ENCODE results near the gene DNAH10. TPM values are rescaled to one million over a fixed set of nuclear protein-coding genes. Genes with fewer than 3 reads are reported as not detected.

Gene DNAH10
- total and polyA plus RNA-seq, 9 donors, result 0.05 to 20.2 (median 0.72) TPM

DNA sequence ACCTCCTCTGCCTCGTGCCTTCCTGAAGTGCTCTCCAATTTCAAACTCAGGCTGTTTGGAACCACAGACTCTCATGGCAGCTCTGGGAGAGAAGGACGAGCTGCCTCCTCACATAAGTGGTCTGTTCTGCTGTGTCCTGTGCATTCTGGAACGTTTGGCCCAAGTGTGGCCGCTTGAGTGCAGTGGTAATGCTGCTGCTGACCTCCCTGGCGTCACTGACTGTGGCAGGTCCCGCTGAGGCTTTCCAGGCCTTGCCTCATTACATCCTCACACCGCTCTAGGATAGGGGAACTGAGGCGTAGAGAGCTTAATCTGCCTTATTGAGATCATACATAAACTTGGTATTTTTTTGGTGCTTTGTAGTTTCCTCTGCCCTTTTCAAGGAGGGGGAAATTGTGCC lies 196.4 kb downstream of the DNAH10 start:
- WGBS, 3 donors, result 83 to 92% (median 87%) methylated on average over 8 of the region's 8 CpGs
- Histone ChIP-seq H3K27me3 (no peaks in the 10 kb centered on the region), H3K27ac (no peak overlapping the region), H3K4me3 (no peak overlapping the region), H3K9me3 (no peaks in the 10 kb centered on the region), H3K4me1 (ENCODE audit: insufficient read depth) (peaks cover 2% of the 10 kb centered on the region), H3K36me3 (no peaks in the 10 kb centered on the region)
- intact Hi-C loops (cut with DNase I), result no loop called here
- no peak for DNase-seq
- TF ChIP-seq EP300 (IDR thresholded peaks at IDR 0.05), result no peak
- TF ChIP-seq POLR2A (IDR thresholded peaks at IDR 0.05), result no peak
- TF ChIP-seq, protein P1, sequence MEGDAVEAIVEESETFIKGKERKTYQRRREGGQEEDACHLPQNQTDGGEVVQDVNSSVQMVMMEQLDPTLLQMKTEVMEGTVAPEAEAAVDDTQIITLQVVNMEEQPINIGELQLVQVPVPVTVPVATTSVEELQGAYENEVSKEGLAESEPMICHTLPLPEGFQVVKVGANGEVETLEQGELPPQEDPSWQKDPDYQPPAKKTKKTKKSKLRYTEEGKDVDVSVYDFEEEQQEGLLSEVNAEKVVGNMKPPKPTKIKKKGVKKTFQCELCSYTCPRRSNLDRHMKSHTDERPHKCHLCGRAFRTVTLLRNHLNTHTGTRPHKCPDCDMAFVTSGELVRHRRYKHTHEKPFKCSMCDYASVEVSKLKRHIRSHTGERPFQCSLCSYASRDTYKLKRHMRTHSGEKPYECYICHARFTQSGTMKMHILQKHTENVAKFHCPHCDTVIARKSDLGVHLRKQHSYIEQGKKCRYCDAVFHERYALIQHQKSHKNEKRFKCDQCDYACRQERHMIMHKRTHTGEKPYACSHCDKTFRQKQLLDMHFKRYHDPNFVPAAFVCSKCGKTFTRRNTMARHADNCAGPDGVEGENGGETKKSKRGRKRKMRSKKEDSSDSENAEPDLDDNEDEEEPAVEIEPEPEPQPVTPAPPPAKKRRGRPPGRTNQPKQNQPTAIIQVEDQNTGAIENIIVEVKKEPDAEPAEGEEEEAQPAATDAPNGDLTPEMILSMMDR (IDR thresholded peaks at IDR 0.05), result no peak

DNA sequence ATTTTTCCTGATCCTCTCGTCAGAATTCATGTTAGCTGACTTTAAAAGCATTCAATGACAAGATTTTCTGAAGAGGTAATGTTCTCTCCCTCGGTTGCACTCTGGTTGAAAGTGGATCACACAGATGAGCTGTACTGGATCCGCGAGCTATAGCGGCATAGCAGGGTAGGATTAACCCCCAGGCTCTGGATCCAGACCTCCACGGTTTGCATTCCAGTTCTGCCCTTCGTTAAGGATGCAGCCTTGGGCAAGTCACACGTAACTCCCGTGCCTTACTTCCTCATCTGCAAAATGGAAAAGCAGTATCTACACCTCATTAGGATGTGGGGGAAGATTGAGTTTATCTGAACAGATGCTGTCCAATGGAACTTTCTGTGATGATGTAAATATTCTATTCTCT lies 196.8 kb downstream of the DNAH10 start:
- no peak for DNase-seq
- Histone ChIP-seq H3K4me1 (ENCODE audit: insufficient read depth) (peaks cover 2% of the 10 kb centered on the region), H3K9me3 (no peaks in the 10 kb centered on the region), H3K27me3 (no peaks in the 10 kb centered on the region), H3K4me3 (no peak overlapping the region), H3K36me3 (no peaks in the 10 kb centered on the region), H3K27ac (no peak overlapping the region)
- intact Hi-C loops (cut with DNase I), result no loop called here
- no peak for TF ChIP-seq EP300 (IDR thresholded peaks at IDR 0.05)
- TF ChIP-seq POLR2A (IDR thresholded peaks at IDR 0.05), result no peak
- TF ChIP-seq, protein P1 (IDR thresholded peaks at IDR 0.05), result no peak
- WGBS, 3 donors, result 86 to 89% (median 87%) methylated on average over 9 of the region's 9 CpGs

DNA sequence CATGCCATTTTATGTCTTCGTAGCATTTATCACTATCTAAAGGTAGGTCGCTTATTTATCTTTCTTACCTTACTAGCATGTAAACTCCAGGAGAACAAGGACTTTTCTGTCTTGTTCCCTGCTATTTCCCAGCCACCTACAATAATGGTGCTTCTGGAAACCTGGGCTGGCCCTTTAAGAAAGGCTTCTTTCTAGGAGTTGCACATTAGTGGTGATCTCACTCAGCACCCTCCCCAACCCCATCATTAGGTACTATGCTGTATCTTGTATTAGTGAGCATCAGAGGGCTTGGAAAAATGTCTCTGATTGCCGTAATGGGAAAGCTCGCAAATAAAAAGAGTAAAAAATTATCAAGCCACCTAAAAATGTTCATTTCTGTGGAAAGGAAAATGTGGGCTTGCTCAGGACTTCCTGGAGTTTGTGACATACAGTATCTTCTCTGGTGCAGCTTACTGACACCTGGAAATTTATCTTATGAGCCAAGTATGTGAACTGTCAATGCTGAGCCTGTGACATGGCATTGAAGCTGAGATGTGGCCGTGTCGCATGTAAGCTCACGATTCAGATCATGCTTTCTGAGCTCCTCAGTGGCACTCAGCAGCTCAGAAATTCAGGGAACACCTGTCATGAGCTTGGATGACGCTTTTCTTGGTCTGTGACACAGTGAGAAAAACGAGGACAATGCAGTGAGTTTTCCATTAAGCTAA lies 198.1 kb downstream of the DNAH10 start:
- TF ChIP-seq, protein P1 (IDR thresholded peaks at IDR 0.05), result no peak
- TF ChIP-seq POLR2A (IDR thresholded peaks at IDR 0.05) (no peak), EP300 (IDR thresholded peaks at IDR 0.05) (no peak)
- 95 to 96% (median 96%) methylated on average over 9 of the region's 9 CpGs for WGBS, 3 donors

DNA sequence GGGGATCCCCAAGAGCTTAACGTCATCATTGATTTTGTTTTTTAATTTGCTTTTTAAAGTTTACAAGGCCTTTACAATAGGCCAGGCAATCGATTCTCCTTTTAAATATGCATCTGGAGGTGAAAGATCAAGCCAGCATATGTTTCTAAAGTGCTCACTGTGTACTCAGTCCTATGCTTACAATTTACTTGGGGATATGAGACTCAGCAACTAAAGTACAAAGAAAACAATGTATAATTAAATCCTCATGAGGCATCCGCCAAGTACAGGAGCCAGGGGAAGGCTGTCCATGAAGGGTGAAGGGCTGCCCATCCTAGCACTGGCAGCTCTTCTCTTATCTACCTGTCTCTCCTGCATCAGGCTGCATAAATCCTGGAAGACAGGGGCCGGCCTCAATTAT lies 198.8 kb downstream of the DNAH10 start:
- intact Hi-C loops (cut with DNase I), result no loop called here
- no peak for DNase-seq
- no peak overlapping the region for H3K4me3 ChIP-seq
- TF ChIP-seq POLR2A (IDR thresholded peaks at IDR 0.05) (no peak), EP300 (IDR thresholded peaks at IDR 0.05) (no peak)
- TF ChIP-seq, protein P1 (IDR thresholded peaks at IDR 0.05), result no peak
- no peak overlapping the region for H3K27ac ChIP-seq
- no peaks in the 10 kb centered on the region for H3K36me3 ChIP-seq
- H3K27me3 ChIP-seq, result no peaks in the 10 kb centered on the region
- H3K4me1 ChIP-seq (ENCODE audit: insufficient read depth), result peaks cover 2% of the 10 kb centered on the region
- WGBS, 3 donors, result 82 to 87% (median 86%) methylated on average over 4 of the region's 4 CpGs
- H3K9me3 ChIP-seq, result no peaks in the 10 kb centered on the region

More for the DNA sequence above, 198.1 kb downstream of the DNAH10 start:
- Histone ChIP-seq H3K4me1 (ENCODE audit: insufficient read depth) (peaks cover 2% of the 10 kb centered on the region), H3K4me3 (no peak overlapping the region), H3K27ac (no peak overlapping the region), H3K27me3 (no peaks in the 10 kb centered on the region), H3K36me3 (no peaks in the 10 kb centered on the region), H3K9me3 (no peaks in the 10 kb centered on the region)
- intact Hi-C loops (cut with DNase I), result no loop called here
- DNase-seq, result no peak
